GM19351 (cell line): ENCODE data around the gene CCDC188.

Experiments used
- ATAC-seq: cut with Tn5 transposase; IDR thresholded peaks from one replicate; pipeline ENCODE4 v1.9.1; 2021; ENCODE audit warnings: mild to moderate bottlenecking, moderate library complexity; ENCODE audit not compliant: unreplicated experiment

The CCDC188 gene

GRCh38 chr22:20135806-20136602 is 14.9 kb downstream of the CCDC188 start:
- ATAC-seq, result no peak

GRCh38 chr22:20135265-20135664 is 15.6 kb downstream of the CCDC188 start:
- no peak for ATAC-seq

DNA sequence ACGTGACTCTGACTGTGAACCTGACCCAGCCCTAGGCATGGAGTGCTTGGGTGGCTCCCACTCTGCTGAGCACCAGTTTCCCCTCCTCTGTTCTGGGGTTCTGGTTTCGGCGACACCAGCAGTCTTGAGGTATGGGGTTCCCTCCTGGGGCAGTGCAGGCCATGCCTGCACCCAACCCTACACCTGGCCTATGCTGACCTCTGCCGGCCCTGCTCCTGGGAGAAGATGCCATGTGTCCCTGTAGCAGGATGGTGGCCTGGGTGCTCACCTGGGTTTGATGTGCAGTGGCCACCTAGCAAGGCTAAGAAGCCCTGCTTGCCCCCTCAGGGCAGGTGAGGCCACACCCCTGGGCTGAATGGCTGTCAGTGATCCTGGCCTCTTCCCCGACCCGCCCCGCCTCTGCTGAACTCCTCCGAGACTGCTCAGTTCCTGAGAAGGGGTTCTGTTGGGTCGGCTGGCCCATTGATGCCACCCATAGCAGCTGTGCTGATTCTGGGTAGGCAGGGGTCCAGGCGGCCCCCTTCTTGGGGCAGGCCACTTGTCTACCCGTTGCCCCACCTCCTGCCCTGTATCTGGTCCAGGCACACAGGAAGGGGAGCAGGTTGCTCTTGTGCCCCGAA is 16.8 kb downstream of the CCDC188 start:
- no peak for ATAC-seq

GRCh38 chr22:20132686-20133246 is 18.1 kb downstream of the CCDC188 start:
- no peak for ATAC-seq

DNA sequence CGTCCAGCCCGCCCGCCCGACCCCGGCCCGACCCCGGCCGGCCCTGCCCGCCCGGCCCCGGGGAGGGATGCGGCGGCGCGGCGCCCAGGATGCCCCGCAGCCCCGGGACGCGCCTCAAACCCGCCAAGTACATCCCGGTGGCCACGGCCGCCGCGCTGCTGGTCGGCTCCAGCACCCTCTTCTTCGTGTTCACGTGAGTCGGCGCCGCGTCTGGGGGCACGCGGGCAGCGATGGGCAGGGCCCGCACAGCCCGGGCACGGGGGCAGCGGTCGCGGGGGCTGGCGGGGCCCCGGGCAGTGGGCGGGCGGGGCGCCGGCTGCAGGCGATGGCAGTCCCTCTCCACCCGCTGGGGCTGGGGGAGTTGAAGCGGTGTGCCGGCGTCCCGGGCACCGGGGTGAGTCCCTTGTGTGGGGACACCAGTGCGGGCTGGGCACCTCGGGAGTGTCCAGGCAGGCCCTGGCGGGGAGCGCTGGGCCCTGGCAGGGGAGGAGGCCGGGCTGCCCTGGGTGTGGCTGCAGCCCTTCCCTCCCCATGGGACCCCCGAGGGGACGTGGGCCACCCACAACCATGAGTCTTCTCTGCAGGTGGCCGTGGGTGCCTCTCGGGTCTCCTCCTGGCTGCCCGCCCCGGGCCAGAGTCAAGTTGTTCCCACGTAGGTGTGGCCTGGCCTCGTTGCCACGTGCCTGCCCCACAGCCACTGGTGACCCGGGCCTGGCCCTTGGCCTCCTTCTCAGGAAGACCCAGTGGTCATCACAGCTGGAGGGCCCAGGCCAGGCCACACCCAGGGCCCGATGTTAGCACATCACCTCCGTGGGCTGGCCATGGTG is 18.8 kb downstream of the CCDC188 start:
- ATAC-seq, result no peak

DNA sequence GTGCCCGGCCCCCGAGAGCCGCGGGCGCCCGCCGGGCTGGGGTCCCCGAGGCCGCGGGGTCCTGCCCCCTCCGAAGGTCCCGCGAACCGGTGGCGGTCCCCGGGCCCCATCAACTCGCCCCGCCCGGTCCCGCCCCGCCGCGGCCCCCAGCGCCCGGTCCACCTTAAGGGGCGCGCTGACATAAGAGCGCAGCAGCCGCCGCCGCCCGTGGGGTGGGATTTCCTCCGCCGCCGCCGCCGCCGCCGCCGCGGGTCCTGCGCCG is 19.3 kb downstream of the CCDC188 start, which contains the start of gene ZDHHC8:
TSS of gene ZDHHC8 (plus strand) at position 208 of the 262 bp plus-strand sequence. CDS start 144 bp downstream, outside the sequence.
- no peak for ATAC-seq

DNA sequence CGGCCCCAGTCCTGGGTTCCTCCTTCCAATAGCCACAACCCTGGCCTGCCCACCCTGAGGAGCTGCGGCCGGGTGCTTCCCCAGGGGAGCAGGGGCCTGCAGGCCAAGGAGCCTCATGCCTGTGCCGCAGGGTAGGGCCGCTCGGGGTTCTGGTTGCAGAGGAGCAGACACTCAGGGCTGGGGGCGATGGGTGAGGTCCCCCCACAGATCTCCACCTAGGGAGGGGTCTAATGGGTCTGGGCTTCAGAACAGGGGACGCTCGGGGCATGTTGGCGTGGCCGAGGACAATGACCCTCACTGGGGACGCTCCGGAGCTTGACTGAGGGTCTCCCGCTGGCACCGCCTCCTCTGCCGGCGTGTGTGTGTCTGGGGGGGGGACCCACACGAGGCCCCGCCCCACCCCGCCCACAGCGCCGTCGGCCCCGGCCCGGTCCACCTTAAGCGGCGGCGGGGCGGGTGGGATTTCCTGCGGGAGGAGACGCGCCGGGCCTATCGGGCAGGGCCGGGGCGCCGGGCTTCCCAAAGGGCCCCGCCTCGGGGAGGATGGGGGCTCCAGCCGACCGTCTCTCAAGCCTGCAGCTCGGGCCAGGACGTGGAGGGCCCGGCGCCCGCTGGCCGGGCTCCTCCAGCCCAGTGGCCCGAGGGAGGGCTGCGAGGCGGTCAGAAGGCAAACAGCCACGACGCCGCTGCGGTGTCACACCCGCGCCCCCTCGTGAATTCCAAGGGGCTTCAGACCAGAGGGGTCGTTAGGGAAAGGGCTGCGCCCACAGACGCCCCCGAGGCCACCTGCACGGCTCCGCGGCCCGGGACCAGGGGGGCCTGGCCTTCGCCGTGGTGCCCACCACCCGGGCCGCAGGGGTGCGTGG is 19.9 kb downstream of the CCDC188 start:
- ATAC-seq, result no peak

- no peak for ATAC-seq
Measured at GRCh38 chr22:20130319-20130718, 20.5 kb downstream of the CCDC188 start.

DNA sequence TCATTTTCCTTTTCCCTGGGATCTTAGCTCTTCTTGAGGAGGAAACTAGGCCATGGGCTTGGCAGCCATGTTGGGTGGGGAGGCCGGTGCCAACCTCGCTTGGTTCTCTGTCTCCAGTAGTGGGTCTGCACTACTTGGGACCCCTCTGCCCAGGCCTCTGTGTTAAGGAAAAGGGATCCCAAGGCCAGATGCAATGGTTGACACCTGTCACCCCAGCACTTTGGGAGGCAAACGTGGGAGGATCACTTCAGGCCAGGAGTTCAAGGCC is 21.2 kb downstream of the CCDC188 start:
- no peak for ATAC-seq

- no peak for ATAC-seq
Measured at GRCh38 chr22:20128902-20129746, 21.7 kb downstream of the CCDC188 start.

DNA sequence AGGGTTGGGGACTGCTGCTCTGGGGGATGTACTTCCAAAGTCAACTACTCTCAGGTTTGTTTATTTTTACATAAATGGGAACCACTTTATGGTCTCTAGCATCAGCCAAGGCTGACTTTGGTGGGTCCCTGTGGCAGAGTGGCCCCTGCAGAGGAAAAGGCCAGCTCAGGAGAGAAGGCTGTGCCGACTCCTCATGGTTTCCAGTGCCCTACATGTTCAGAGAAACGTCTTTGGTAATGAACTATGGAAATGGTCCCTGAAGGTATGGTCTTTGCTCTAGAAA is 22.3 kb downstream of the CCDC188 start:
- ATAC-seq, result no peak

DNA sequence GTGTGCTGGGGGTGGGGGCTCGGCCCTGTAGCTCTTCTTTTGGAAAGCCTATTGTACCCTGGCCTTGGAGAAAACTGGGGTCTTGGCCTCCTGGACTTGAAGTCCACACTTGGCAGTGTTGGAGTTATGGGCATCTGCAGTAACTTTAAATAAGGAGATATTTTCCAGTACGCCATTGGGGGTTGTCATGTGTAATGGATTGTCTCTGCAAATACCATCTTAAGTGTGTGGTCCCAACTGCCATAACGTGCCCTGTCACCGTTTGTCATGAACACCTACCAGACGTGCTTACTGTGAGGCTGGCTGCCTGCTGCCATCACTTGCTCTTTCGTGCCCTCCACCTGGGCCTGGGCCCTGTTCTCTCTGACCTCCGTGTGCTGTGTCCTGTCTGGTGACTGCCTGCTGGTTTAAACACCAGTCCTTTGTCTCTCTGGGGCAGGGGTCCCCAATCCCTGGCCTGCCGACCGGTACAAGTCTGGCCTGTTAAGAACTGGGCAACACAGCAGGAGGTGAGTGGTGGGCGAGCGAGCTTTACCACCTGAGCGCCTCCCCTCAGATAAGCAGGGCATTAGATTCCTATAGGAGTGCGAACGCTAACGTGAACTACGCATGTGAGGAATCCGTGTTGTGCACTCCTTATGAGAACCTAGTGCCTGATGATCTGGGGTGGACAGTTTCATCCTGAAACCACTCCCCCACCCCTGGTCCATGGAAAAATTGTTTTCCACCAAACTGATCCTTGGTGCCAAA is 22.8 kb downstream of the CCDC188 start:
- no peak for ATAC-seq

DNA sequence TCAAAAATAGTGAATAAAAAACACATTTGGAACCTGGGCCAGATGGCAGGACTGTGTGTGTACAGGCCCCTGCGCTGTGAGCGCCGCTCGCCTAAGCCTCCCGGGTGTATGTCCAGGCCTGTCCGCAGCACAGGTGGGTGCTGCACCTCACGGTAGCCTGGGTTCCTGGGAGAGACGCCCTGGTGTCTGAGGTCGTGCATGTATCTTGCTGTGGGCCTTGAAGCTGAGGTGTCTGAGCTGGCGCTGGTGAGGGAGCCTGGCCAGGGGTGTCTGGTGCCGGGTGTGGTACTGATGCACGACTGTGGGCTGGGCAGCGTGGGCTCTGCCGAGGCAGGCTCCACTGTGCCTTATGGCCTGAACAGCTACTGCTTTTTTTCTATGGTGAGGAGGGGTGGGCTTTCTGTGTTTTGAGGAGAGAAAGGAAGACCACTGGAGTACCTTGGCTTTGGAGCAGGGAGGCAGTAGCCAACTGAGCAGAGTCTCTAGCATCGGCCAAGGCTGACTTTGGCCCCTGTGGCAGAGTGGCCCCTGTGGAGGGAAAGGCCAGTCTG is 23.5 kb downstream of the CCDC188 start:
- no peak for ATAC-seq

GRCh38 chr22:20126284-20127029 is 24.4 kb downstream of the CCDC188 start:
- no peak for ATAC-seq

- ATAC-seq, result no peak
Measured at GRCh38 chr22:20125201-20126174, 25.4 kb downstream of the CCDC188 start.

GRCh38 chr22:20124083-20124787 is 26.6 kb downstream of the CCDC188 start:
- ATAC-seq, result no peak
